Measurements from ENCODE around the gene GPC6.
"Not testable (repeated sequence)": the region's sequence is repeated elsewhere in the genome, so short reads cannot be mapped to it uniquely, and the experiment has no call there.

The GPC6 gene

DNA sequence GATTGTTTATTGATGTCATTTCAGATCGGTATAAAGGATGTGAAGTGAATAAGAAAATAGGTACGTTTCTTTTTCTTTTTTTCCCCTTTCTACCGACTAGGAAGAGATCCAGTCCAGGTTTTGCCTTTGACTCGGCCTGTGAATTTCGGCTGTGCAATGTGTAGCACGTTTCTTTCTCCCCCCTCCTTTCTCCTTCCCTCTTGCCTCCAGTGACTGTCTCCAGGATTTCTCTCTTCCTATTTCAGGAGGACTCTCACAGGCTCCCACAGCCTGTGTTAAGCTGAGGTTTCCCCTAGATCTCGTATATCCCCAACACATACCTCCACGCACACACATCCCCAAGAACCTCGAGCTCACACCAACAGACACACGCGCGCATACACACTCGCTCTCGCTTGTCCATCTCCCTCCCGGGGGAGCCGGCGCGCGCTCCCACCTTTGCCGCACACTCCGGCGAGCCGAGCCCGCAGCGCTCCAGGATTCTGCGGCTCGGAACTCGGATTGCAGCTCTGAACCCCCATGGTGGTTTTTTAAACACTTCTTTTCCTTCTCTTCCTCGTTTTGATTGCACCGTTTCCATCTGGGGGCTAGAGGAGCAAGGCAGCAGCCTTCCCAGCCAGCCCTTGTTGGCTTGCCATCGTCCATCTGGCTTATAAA, at the start of gene GPC6:
GPC6 (plus strand) TSS at position 185 of the 657 bp plus-strand sequence.
- peak; percentile 55 for DNase-seq (ENCODE audit: low spot score)

DNA sequence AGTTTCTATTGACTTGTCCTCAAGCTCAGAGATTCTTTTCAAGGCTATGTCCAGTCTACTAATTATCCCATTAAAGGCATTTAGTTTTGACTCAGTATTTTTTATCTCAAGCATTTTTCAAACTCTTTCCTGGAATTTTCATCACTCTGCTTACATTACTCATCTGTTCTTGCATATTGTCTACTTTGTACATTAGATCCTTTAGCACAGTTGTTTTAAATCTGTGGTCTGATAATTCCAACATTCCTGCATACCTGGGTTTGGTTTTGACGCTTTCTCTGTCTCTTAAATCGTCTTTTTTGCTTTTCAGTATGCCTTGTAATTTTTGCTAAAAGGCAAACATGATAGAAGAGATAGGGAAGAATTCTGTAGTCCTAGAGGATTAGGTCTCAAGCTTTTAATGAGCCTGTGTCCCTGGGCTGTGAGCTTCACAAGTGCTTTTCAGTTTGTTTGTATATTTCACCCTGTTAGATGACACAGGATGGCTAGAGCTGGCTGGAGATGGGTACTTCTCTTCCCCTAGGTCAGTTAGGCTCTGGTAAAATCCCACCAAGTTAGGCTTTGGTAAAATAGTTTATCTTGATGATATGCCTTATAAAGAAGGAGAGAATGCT, 46.1 kb upstream of the GPC6 start:
- no peak for DNase-seq (ENCODE audit: low spot score)

DNA sequence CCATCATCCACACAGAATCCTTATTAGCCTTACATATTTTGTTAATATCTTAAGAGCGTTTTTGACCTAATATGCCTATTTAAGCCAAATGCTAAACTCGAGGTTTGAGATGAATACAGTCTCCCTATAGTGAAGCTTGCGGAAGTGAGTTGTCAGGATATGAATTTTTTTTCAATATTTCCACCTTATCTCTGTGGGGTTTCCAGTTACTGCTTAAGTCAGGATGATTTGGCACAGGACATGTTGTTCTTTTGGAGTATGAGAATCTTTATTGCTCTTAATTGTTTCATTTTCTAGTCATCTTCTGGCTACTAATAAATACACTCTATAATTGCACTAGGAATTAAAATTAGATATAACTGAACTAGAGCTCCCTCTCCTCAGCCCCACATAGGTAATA, 44.2 kb upstream of the GPC6 start:
- DNase-seq (ENCODE audit: low spot score): no peak

DNA sequence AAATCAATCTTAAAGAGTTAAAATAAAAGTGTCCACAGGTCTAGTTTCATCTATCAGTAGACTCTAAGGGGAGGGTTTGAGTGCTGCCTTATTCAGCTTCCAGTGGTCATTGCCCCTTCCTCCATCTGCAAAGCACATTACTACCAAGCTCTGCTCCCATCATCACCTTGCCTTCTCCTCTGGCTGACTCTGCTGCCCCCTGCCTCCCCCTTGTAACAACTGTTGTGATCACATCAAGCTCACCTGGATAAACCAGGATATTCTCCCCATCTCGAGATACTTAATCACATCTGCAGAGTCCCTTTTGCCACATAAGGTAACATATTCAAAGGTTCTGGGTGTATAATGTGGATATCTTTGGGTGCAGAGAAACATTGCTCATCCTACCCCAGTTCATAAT, 43.3 kb upstream of the GPC6 start:
- DNase-seq (ENCODE audit: low spot score): no peak

DNA sequence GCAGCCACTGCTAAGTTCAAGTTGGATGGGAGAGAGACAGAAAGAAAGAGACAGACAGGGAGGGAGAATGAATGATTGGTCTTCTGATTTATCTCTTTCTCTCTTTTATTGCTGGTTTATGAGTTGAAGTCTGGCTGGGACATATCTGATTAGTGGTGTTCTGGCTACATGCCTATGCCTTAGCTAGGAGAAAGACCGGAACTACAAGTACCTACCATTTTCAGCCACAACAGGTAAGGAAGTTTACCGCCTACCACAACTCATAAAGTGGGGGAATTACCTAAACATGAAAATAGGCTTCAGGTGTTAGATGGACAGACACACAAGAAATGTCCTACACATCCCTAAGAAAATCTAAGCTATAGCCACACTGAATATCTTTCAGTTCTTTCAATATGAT, 36.6 kb upstream of the GPC6 start:
- DNase-seq (ENCODE audit: low spot score): no peak

DNA sequence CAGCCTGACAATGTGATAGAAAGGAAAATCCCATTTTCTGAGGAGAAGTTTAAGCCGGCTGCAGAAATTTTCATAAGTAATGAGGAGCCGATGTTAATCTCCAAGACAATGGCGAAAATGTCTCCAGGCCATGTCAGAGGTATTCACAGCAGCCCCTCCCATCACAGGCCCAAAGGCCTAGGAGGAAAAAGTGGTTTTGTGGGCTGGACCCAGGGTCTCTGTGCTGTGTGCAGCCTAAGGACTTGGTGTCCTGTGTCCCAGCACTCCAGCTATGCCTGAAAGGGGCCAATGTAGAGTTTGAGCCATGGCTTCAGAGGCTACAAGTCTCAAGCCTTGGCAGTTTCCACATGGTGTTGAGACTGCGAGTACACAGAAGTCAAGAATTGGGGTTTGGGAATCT, 32.9 kb upstream of the GPC6 start:
- no peak for DNase-seq (ENCODE audit: low spot score)

DNA sequence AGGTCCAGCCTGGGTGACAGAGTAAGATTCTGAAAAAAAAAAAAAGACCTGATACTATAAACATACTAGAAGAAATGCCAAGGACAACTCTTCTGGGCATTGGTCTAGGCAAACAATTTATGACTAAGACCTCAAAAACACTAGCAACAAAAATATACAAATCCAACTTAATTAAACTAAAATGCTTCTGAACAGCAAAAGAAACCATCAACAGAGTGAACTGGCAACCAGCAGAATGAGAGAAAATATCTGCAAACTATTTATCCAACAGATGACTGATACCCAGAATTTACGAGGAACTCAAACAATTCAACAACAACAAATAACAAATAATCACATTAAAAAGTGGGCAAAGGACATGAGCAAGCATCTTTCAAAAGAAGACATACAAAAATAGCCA, 26.8 kb upstream of the GPC6 start:
- DNase-seq (ENCODE audit: low spot score): no peak

DNA sequence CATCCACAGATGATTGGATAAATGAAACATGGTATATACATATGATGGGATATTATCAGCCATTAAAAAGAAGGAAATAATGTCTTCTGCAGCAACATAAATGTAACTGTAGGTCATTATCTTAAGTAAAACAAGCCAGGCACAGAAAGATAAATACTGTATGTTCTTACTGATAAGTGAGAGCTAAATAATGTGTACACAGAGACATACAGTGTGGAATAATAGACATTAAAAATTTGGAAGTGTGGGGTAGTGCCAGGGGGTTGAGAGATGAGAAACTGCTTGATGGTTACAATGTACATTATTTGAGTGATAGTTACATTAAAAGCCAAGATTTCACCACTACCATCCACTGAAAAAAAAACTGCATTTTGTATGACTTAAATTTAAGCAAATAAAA, 26.0 kb upstream of the GPC6 start:
- DNase-seq (ENCODE audit: low spot score): no peak

DNA sequence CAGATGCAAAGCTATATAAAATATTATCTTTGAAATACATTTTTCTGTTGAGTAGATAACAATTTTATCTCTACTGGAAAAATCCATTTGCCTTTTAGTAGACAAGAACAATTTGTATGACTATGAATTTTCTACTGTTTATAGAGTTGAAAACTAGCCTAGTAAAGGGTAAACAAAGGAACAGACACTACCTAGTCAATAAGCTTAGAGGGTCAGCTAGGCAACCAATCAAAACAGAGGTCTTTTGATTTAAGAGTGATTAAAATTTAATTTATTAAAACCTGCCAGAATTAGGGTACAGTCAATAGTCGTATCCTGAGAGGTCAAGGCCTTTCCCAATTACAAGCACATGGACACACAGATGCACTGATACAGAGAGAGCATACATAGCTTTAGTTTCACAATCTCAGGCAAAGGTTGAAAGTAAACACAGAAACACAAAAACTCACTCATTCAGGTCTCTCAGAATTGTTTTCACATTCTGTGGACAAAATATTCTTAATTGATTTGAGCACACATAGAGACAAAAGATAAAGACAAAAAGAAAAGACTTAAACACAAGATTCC, 24.5 kb upstream of the GPC6 start:
- no peak for DNase-seq (ENCODE audit: low spot score)

DNA sequence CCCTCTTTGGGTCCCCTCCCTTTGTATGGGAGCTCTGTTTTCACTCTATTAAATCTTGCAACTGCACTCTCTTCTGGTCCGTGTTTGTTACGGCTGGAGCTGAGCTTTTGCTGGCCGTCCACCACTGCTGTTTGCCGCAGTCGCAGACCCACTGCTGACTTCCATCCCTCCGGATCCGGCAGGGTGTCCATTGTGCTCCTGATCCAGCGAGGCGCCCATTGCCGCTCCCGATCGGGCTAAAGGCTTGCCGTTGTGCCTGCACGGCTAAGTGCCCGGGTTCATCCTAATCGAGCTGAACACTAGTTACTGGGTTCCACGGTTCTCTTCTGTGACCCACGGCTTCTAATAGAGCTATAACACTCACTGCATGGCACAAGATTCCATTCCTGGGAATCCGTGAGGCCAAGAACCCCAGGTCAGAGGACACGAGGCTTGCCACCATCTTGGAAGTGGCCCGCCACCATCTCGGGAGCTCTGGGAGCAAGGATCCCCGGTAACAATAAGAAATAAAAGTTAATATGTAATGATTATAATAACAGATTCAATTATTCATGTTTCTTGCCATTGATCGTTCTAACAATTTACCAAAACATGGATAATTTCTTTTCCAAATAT, 19.7 kb upstream of the GPC6 start:
- DNase-seq (ENCODE audit: low spot score): not testable (repeated sequence)

DNA sequence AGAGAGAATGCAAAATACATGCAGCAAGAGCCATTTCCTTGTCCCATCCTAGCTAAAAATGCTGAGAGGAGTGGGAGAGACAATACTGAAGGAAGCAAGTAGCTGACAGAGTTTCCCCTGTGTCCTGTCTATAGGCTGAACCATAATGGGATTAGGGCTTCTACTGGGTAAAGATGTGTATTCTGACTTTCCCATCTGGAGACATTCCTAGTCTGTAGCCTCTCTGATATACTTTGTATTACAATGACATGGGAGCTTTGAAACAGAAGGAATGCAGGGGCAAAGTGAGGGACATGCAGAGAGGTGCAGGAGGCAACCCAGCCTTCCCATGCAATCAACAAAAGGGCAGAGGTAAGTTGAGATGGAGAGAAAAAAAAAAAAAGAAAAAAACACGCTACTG, 10.5 kb upstream of the GPC6 start:
- DNase-seq (ENCODE audit: low spot score): no peak

DNA sequence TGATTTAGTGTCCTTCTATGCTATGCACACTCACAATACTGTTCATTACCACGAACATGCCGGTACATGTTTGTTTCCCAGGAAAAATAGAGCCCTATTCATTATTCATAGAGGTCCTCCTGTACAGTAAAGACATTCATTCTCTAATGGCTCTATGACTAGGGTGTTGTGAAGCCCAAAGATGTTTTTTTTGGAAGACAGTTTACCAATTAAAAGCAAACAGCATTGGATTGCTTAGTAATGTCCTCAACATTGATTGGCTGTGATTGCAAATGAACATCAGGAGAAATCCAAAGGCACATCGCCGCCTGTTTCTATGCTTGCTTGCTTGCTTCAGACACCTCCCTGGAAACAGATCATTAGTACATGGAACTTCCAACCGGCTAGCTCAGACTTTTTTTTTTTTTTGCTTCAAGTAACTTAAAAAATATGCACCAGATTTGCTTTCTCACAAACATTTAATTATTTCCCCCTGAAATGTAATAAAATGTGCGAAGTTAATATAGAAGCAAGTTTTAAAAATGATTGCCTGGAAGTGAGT, 8.8 kb upstream of the GPC6 start:
- DNase-seq (ENCODE audit: low spot score): no peak

DNA sequence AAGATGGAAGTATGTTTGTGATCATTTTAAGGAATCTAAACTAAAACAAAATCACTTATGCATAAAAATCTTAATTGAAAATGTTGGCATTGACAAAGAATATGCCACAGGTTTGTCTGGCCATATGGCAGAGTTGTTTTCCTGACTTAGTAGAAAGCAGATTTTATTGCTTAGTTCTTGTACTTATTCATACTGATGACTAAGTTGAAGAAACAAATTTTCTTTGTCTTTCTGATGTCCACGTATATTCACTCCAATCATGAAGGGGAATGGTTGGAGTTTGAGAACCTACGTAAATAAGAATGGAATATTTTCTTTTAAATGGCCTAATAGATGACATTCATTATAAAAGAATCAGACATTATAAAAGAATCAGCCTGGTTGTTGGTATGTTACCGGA, 8.0 kb upstream of the GPC6 start:
- no peak for DNase-seq (ENCODE audit: low spot score)

DNA sequence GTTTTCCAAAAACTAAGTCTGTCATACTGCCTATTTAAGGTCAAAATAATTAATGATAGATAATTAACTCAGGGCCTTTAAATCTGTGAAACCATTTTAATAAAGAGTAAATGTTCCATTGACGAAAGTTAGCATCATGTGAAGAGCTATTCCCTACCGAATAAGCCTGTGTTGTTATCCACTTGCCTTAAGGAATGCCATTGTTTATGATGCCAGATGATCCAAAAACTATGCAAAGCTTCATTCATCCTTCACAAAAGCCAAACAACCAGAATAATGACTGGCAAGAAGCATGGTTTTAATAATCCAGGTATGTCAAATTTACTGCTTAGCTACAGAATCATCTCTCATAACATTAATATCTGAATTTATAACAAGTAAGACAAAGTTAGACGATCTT, 6.5 kb upstream of the GPC6 start:
- DNase-seq (ENCODE audit: low spot score): no peak

DNA sequence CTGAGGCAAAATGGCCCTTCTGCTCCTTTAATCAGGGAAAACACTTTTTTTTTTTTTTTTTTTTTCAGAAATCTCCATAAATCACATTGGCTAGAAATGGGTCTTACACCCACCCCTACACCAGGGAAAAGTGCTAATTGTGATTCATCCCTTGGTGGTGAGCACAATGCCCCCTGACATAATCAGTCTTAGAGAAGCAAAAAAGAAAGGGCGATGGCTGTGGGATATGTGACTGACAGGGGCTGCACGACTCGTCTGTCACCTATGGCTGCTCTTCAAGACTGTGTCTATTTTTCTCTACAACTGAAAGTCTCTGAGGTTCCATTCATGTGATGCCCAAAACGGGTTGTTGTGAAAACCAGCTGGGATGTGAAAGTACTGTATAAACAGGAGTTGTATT, 3.6 kb upstream of the GPC6 start:
- no peak for DNase-seq (ENCODE audit: low spot score)

DNA sequence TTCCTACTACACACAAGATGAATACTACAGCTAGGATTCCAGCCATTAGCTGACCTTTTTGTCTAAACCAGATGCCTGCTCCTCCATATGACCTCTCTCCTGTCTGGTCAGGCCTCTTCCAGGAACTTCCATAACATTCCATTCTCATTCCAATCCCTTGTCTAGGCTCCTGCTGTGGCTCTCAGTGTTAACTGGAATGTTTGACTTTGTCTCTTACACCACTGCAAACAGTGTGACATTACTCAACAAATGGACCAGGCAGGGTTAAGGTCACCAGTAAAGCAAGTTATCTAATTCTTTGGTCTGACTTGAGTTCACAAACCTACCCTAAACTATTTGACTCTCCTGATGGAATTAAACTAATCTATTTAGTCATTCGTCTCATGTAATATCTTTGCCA, 2.1 kb upstream of the GPC6 start:
- no peak for DNase-seq (ENCODE audit: low spot score)

DNA sequence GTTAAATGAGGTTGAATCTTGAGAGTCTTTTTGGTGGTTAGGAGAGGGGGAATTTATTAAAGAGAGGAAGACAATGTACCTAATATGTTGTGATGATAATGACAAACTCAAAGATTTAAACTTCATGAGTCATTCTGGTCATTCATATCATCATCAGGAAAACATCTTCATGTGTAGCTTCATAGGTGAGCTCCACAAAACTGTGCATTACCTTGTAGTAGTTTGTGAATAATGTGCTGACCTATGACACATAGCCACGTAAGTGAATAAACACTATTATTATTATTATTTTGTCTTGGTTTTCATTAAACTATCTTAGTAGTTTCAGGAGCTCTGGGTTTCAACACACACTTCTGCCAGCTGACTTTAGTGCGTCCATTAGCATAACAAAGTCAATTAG, 997 bp upstream of the GPC6 start:
- no peak for DNase-seq (ENCODE audit: low spot score)

DNA sequence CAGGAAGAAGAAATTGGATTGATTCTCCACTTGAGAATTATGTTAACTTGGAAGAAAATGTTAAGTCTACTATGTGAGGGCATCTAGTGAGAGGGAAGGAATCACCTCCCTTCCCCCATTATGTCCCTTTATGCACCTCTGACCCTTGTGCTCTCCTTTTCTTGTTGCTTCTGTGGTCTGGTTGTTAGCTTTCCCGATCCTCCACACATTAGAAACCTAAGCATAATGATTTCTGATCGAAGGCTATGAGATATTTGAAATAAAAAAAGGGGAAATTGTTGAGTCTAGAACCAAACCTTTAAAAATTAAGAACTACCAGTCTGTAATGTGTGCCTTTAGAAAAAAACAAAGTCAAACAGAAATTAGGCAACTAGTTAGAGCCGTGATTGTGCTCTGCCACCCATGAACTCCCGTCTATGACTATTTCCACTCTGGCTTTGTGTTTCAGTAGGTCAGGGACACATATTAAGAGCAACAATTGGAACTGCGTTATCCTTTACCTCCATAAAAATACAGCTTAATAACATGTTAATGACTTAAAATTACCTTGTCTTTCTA, 463 bp upstream of the GPC6 start:
- DNase-seq (ENCODE audit: low spot score): no peak

DNA sequence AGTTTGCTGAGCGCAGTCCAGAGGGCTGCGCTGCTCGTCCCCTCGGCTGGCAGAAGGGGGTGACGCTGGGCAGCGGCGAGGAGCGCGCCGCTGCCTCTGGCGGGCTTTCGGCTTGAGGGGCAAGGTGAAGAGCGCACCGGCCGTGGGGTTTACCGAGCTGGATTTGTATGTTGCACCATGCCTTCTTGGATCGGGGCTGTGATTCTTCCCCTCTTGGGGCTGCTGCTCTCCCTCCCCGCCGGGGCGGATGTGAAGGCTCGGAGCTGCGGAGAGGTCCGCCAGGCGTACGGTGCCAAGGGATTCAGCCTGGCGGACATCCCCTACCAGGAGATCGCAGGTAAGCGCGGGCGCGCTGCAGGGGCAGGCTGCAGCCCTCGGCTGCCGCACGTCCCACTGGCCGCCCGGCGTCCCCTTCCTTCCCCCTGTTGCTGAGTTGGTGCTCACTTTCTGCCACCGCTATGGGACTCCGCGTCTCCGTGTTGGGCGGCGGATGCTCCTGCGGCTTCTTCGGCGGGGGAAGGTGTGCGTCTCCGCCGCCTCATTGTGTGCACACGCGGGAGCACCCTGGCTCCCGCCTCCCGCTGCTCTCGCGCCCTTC, 772 bp downstream of the GPC6 start:
- peak; percentile 13 for DNase-seq (ENCODE audit: low spot score)

DNA sequence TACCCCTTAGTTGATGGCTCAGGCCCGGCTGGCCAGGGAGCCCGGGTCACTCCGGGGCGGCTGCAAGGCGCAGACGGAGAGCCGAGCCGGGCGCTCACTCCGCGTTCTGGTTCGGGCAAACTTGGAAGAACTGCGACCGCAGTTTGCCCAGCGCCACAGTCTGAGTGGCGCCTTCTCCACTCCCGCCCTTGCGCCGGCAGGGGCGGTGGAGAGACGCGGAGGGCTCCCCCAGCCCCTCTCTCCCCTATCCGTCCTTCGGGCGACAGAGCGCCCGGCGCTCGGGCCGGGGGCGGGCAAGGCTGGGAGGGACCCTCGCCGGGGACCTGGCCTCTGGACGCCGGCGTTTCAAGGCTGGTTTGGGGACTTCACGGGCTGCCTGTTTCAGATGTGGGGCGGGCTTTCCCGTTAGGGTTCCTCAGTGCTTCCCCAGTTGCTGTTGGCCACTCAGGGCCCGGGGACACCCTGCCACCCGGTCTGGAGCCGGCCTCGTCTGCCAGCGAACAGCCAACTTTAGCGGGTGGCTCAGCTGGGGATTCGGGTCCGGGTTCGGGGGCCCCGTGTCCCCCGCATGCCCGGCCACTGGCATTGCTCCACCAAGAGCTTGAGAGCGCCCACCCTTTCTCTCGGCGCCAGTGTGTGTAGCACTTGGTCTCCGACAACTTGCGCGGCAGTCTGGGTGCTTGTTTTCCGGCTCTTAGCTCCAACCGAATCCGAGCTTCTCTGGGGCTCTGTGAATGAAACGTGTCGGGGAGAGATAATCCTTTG, 1.5 kb downstream of the GPC6 start:
- DNase-seq (ENCODE audit: low spot score): peak; percentile 60

DNA sequence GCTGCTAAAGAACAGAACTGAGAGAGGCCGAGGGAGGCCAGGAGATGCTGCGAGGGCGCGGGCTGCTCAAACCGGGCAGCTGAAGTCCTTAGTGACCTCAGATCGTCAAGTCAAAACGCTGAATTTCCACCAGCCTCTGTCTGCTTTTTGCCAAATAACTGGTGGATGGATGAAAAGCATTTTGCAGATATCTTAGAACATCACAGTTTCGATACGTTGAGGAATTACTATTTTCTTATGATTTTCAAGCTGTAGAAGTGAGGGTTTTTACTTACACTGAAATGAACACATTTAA, 2.0 kb downstream of the GPC6 start:
- no peak for DNase-seq (ENCODE audit: low spot score)

DNA sequence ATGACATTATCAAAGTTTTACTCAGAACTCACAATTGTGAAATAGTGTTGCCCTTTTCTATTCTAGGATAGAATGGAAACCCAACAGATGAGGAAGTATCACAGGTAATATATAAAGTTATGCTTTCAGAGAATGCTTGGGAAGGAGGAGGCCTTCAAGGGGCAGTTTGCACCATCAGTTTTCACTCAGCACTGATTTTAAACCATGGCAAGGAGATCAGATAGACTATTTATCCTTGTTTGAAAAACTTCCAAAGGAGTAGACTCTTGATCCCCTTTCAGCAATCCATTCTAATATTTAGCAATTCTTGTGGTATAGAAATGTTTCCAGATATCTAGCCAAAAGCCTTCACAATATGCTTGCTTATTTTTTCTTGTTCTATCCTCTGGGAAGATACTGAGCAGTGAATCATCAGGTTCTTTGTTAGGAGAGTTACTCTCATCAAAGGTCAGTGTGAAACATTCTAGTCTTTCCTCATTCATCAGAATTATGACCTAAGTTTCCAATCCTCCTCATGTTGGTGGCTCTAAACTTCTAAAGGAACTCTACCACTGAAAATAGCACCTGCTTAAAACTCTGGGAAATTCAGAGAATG, 3.8 kb downstream of the GPC6 start:
- DNase-seq (ENCODE audit: low spot score): no peak
